Measurements from ENCODE around the gene TOP3A. TPM values are rescaled to one million over a fixed set of nuclear protein-coding genes. Genes with fewer than 3 reads are reported as not detected.

Gene TOP3A
- total RNA-seq, 3 donors from 2014 or later (not counting 1 experiment from before 2014, with no cell fraction given) = 38.1 to 59.7 (median 53.2) TPM

DNA sequence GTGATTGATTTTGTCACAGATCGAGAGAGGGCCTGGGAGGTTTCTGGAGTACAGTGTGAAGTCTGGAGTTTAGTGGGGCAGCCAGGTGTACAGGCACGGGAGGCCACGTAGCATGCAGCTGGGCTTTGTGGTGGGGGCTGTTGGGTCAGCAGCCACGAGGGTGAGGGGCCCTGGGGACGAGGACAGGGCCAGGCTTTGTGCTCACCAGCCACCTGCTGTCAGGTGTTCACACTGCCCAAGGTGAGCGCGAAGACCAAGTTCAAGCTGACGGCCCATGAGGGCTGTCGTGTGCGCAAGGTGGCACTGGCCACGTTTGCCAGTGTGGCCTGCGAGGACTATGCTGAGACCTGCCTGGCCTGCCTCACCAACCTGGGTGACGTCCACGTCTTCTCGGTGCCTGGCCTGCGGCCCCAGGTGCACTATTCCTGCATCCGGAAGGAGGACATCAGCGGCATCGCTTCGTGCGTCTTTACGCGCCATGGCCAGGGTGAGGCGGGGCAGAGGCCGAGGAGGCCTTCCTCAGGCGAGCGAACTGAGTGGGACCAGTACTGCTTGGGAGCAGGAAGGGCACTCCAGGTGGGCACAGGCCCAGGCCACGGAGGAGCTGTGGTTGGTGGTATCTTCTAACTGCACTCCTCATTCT lies 73.4 kb downstream of the TOP3A start:
- peaks cover 38% of the 10 kb centered on the region for H3K36me3 ChIP-seq (ENCODE audit: control insufficient read depth, insufficient read depth, low read length)
- H3K4me3 ChIP-seq (ENCODE audit: low read length) = no peak overlapping the region
- Mint-ChIP-seq H3K9me3 (no peaks in the 10 kb centered on the region), H3K27me3 (ENCODE audit: low read depth in 2 of 2) (no peaks in the 10 kb centered on the region), H3K36me3 (no peaks in the 10 kb centered on the region), H3K4me3 (no peak overlapping the region), H3K27ac (no peak overlapping the region), H3K4me1 (no peaks in the 10 kb centered on the region)
- TF ChIP-seq CTCF (IDR thresholded peaks at IDR 0.05) = no peak
- WGBS (ENCODE audit: insufficient coverage) = 92% methylated on average over 28 of the region's 28 CpGs
- H3K9me3 ChIP-seq (ENCODE audit: control insufficient read depth, insufficient read depth, low read length) = no peaks in the 10 kb centered on the region
- DNase-seq (no peak), ATAC-seq (no peak)
- H3K27me3 ChIP-seq (ENCODE audit: control insufficient read depth, insufficient read depth, low read length) = no peaks in the 10 kb centered on the region
- H3K27ac ChIP-seq (ENCODE audit: low read length) = no peak overlapping the region
- no peaks in the 10 kb centered on the region for H3K4me1 ChIP-seq (ENCODE audit: control insufficient read depth, insufficient read depth, low read length)
- intact Hi-C loops (cut with micrococcal nuclease) = no loop called here

DNA sequence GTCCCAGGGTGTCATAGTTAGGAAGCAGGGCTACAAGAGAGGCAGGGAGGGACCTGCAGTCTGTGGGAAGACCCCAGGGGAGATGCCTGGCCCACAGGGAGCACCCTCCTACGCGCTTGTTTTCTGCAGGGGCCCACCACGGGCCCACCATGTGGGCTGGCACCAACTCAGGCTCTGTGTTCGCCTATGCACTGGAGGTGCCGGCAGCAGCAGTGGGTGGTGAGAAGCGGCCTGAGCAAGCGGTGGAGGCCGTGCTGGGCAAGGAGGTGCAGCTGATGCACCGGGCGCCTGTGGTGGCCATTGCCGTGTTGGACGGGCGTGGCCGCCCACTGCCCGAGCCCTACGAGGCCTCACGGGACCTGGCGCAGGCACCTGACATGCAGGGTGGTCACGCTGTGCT lies 74.3 kb downstream of the TOP3A start:
- TF ChIP-seq CTCF (IDR thresholded peaks at IDR 0.05) = no peak
- WGBS (ENCODE audit: insufficient coverage) = 94% methylated on average over 19 of the region's 19 CpGs
- Histone ChIP-seq H3K4me3 (ENCODE audit: low read length) (no peak overlapping the region), H3K36me3 (ENCODE audit: control insufficient read depth, insufficient read depth, low read length) (peaks cover 36% of the 10 kb centered on the region), H3K4me1 (ENCODE audit: control insufficient read depth, insufficient read depth, low read length) (no peaks in the 10 kb centered on the region), H3K9me3 (ENCODE audit: control insufficient read depth, insufficient read depth, low read length) (no peaks in the 10 kb centered on the region), H3K27me3 (ENCODE audit: control insufficient read depth, insufficient read depth, low read length) (no peaks in the 10 kb centered on the region), H3K27ac (ENCODE audit: low read length) (no peak overlapping the region)
- Mint-ChIP-seq H3K36me3 (no peaks in the 10 kb centered on the region), H3K27me3 (ENCODE audit: low read depth in 2 of 2) (no peaks in the 10 kb centered on the region), H3K4me1 (no peaks in the 10 kb centered on the region), H3K27ac (no peak overlapping the region), H3K4me3 (no peak overlapping the region), H3K9me3 (no peaks in the 10 kb centered on the region)
- intact Hi-C loops (cut with micrococcal nuclease) = no loop called here
- ATAC-seq = no peak
- no peak for DNase-seq

DNA sequence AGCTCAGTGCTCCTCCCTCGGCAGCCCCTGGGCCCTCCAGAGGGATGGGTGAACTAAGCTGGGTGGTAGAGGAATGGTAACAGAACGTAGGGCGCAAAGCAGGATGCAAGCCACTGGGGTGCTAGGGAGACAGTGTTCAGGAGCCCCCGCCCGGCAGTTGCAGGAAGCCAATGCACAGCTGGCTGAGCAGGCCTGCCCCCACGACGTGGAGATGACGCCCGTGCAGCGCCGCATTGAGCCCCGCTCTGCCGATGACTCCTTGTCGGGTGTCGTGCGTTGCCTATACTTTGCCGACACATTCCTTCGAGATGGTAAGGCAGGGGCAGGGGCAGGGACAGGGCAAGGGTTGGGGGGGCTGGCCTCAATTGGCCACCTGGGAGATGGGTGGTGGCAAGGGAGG lies 76.5 kb downstream of the TOP3A start:
- peaks cover 45% of the 10 kb centered on the region for H3K36me3 ChIP-seq (ENCODE audit: control insufficient read depth, insufficient read depth, low read length)
- no peaks in the 10 kb centered on the region for H3K36me3 Mint-ChIP-seq
- 94% methylated on average over 18 of the region's 18 CpGs for WGBS (ENCODE audit: insufficient coverage)

More for the DNA sequence above, 76.5 kb downstream of the TOP3A start:
- Histone ChIP-seq H3K4me1 (ENCODE audit: control insufficient read depth, insufficient read depth, low read length) (no peaks in the 10 kb centered on the region), H3K4me3 (ENCODE audit: low read length) (no peak overlapping the region), H3K27me3 (ENCODE audit: control insufficient read depth, insufficient read depth, low read length) (no peaks in the 10 kb centered on the region), H3K9me3 (ENCODE audit: control insufficient read depth, insufficient read depth, low read length) (no peaks in the 10 kb centered on the region), H3K27ac (ENCODE audit: low read length) (no peak overlapping the region)
- no peak for DNase-seq
- no peak overlapping the region for H3K4me3 Mint-ChIP-seq
- ATAC-seq = no peak
- no peak for TF ChIP-seq CTCF (IDR thresholded peaks at IDR 0.05)
- intact Hi-C loops (cut with micrococcal nuclease) = no loop called here
- no peaks in the 10 kb centered on the region for H3K27me3 Mint-ChIP-seq (ENCODE audit: low read depth in 2 of 2)
- no peak overlapping the region for H3K27ac Mint-ChIP-seq
- H3K4me1 Mint-ChIP-seq = no peaks in the 10 kb centered on the region
- H3K9me3 Mint-ChIP-seq = no peaks in the 10 kb centered on the region

Measured in natural killer cell (primary cell).